ENCODE results near the gene FADS2. TPM values are rescaled to one million over a fixed set of nuclear protein-coding genes. Genes with fewer than 3 reads are reported as not detected.

FADS2 gene
- total RNA-seq, 1 experiment from 2014 or later = 36.3 TPM

- H3K27ac Mint-ChIP-seq (ENCODE audit: unreplicated experiment) = peak overlapping the region; percentile 13
- TF ChIP-seq, protein P1, sequence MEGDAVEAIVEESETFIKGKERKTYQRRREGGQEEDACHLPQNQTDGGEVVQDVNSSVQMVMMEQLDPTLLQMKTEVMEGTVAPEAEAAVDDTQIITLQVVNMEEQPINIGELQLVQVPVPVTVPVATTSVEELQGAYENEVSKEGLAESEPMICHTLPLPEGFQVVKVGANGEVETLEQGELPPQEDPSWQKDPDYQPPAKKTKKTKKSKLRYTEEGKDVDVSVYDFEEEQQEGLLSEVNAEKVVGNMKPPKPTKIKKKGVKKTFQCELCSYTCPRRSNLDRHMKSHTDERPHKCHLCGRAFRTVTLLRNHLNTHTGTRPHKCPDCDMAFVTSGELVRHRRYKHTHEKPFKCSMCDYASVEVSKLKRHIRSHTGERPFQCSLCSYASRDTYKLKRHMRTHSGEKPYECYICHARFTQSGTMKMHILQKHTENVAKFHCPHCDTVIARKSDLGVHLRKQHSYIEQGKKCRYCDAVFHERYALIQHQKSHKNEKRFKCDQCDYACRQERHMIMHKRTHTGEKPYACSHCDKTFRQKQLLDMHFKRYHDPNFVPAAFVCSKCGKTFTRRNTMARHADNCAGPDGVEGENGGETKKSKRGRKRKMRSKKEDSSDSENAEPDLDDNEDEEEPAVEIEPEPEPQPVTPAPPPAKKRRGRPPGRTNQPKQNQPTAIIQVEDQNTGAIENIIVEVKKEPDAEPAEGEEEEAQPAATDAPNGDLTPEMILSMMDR (IDR thresholded peaks at IDR 0.05; ENCODE audit: insufficient read depth in 1 of 2, low read depth in 1 of 2, low read length in 1 of 2, severe bottlenecking in 1 of 2, unreplicated experiment in 1 of 2) = peak; percentile 54 to 93
- H3K4me1 Mint-ChIP-seq (ENCODE audit: low read depth, unreplicated experiment) = peaks cover 8% of the 10 kb centered on the region
- intact Hi-C loops (cut with micrococcal nuclease; ENCODE audit: unreplicated experiment) = loop anchor here (1.0 kb wide), 1 partner anchor 41 kb away; no protein-coding TSS in a partner anchor
- H3K36me3 ChIP-seq (ENCODE audit: control insufficient read depth, insufficient read depth, low read length) = peaks cover 10% of the 10 kb centered on the region
- H3K9me3 ChIP-seq = no peaks in the 10 kb centered on the region
- ChIA-PET POLR2A (interaction anchor here (1.0 to 1.1 kb wide), 2 partner anchors 40 to 121 kb away, joined by 3 read pairs; no protein-coding TSS in a partner anchor), CTCF (interaction anchor here (0.5 to 3.4 kb wide), 17 partner anchors 9 to 311 kb away, joined by 3 to 78 read pairs (median 6); no protein-coding TSS in a partner anchor)
- no TSS peak for BruUV-seq (replicated peaks)
- H3K9me3 Mint-ChIP-seq (ENCODE audit: unreplicated experiment) = no peaks in the 10 kb centered on the region
- peak; percentile 77 to 78 for DNase-seq
- H3K4me3 ChIP-seq (ENCODE audit: low read depth, low read length) = no peak overlapping the region
- no peak overlapping the region for H3K4me3 Mint-ChIP-seq (ENCODE audit: unreplicated experiment)
- H3K4me1 ChIP-seq = no peaks in the 10 kb centered on the region
- H3K27me3 Mint-ChIP-seq (ENCODE audit: insufficient read depth, unreplicated experiment) = no peaks in the 10 kb centered on the region
- peaks cover 87% of the 10 kb centered on the region for H3K36me3 Mint-ChIP-seq (ENCODE audit: insufficient read depth, unreplicated experiment)
- H3K27me3 ChIP-seq (replicated peaks; ENCODE audit: control insufficient read depth, insufficient read depth, low read length) = no peaks in the 10 kb centered on the region
Observed at GRCh38 chr11:61787928-61788491, 40.1 kb upstream of the FADS2 start.

DNA sequence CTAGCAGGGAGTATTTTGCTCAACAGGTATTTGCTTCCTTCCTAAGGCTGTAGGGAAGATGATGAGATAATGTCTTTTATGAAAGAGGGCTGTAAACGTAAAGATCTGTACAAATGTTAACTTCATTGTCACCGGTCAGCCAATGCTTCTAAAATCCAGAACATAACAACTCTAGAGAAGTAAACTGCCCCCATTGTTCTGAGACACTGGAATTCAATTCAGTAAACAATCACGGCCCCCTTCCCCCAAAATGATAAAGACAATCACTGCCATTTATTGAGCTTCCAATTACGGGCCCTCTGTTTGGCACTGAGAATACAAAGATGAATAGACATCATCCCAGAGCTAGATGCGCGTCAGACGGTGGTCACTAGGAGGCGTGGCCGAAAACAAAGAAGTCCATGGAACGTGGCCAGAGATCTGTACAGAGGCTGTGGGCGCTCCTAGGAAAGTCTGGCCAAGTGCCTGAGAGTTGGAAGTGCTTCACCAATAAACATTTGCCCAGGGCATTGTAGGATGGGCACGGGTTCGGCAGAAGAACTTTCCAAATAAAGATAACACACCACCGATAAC, 36.3 kb upstream of the FADS2 start:
- Mint-ChIP-seq H3K27ac (ENCODE audit: unreplicated experiment) (peak overlapping the region; percentile 100), H3K36me3 (ENCODE audit: insufficient read depth, unreplicated experiment) (peaks cover 82% of the 10 kb centered on the region), H3K4me3 (ENCODE audit: unreplicated experiment) (peak overlapping the region; percentile 96), H3K27me3 (ENCODE audit: insufficient read depth, unreplicated experiment) (no peaks in the 10 kb centered on the region), H3K4me1 (ENCODE audit: low read depth, unreplicated experiment) (peaks cover 21% of the 10 kb centered on the region), H3K9me3 (ENCODE audit: unreplicated experiment) (no peaks in the 10 kb centered on the region)
- intact Hi-C loops (cut with micrococcal nuclease; ENCODE audit: unreplicated experiment) = loop anchor here (1.0 kb wide), 2 partner anchors 35 to 155 kb away; no protein-coding TSS in a partner anchor
- no peaks in the 10 kb centered on the region for H3K27me3 ChIP-seq (replicated peaks; ENCODE audit: control insufficient read depth, insufficient read depth, low read length)
- CTCF ChIA-PET = interaction anchor here (0.5 to 2.5 kb wide), 9 partner anchors 10 to 353 kb away, joined by 3 to 24 read pairs (median 5); no protein-coding TSS in a partner anchor
- peaks cover 8% of the 10 kb centered on the region for H3K36me3 ChIP-seq (ENCODE audit: control insufficient read depth, insufficient read depth, low read length)
- DNase-seq = peak; percentile 74 to 75
- POLR2A ChIA-PET = interaction anchor here (0.6 to 2.6 kb wide), 8 partner anchors 9 to 332 kb away, joined by 3 to 60 read pairs (median 4); partner anchors contain the start of genes FADS1 and INCENP
- TF ChIP-seq, protein P1 (IDR thresholded peaks at IDR 0.05; ENCODE audit: insufficient read depth in 1 of 2, low read depth in 1 of 2, low read length in 1 of 2, severe bottlenecking in 1 of 2, unreplicated experiment in 1 of 2) = peak in 1 of 2 experiments; percentile 10
- H3K4me3 ChIP-seq (ENCODE audit: low read depth, low read length) = peak overlapping the region; percentile 54
- H3K9me3 ChIP-seq = no peaks in the 10 kb centered on the region
- TSS peak; percentile 86 for BruUV-seq (replicated peaks)
- peaks cover 5% of the 10 kb centered on the region; the same call in 1 of the 2 replicates for H3K4me1 ChIP-seq

DNA sequence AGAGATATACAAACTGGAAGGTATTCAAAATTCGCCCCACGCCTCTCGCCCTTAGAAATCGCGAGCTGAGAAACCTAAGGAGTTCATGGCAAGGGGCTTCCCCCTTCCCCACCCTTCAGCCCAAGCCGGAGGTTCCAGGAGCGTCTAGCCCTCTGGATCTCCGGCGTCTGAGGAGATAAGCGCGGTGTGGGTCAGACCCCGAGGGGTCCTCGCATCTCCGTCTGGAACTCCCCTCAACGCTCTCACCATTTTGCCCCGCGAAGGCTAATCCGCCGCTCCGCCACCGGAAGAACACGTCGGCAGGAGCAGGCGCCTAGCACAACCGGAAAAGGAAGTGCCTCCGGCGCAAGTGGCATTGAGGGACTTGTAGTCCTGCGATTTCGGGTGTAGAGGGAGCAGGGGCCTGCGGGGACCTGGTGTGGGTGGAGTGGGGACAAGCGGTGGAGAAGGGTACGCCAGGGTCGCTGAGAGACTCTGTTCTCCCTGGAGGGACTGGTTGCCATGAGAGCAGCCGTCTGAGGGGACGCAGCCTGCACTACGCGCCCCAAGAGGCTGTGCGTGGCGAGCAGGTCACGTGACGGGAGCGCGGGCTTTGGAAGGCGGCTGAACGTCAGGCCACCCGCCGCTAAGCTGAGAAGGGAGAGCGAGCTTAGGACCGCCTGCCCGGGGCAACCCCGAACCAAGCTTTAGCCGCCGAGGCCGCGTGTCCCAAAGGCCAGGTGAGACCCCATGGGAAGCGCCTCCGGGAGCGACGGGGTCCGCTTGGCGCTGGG, 35.6 kb upstream of the FADS2 start, which contains the start of the genes FEN1 and TMEM258:
FEN1 (plus strand) TSS at position 602 of the 773 bp plus-strand sequence. CDS start 2,451 bp downstream, outside the sequence.
TMEM258 (minus strand) TSS at position 290 of the 773 bp plus-strand sequence; CDS start at position 249, 41 bp downstream.
- Histone ChIP-seq H3K36me3 (ENCODE audit: control insufficient read depth, insufficient read depth, low read length) (peaks cover 8% of the 10 kb centered on the region), H3K4me1 (peaks cover 5% of the 10 kb centered on the region; the same call in 1 of the 2 replicates), H3K27me3 (replicated peaks; ENCODE audit: control insufficient read depth, insufficient read depth, low read length) (no peaks in the 10 kb centered on the region), H3K9me3 (no peaks in the 10 kb centered on the region), H3K4me3 (ENCODE audit: low read depth, low read length) (peak within 1 kb of the TSS; percentile 54)
- H3K27ac Mint-ChIP-seq (ENCODE audit: unreplicated experiment) = peak within 1 kb of the TSS; percentile 100
- CTCF ChIA-PET = interaction anchor here (0.8 to 2.5 kb wide), 12 partner anchors 23 to 315 kb away, joined by 3 to 24 read pairs (median 6); partner anchors contain the start of gene FADS1
- peak; percentile 90 to 91 for DNase-seq
- intact Hi-C loops (cut with micrococcal nuclease; ENCODE audit: unreplicated experiment) = loop anchor here (1.0 kb wide), 2 partner anchors 35 to 155 kb away; no protein-coding TSS in a partner anchor
- H3K27me3 Mint-ChIP-seq (ENCODE audit: insufficient read depth, unreplicated experiment) = no peaks in the 10 kb centered on the region
- H3K4me3 Mint-ChIP-seq (ENCODE audit: unreplicated experiment) = peak within 1 kb of the TSS; percentile 96
- BruUV-seq (replicated peaks) = no TSS peak
- H3K9me3 Mint-ChIP-seq (ENCODE audit: unreplicated experiment) = no peaks in the 10 kb centered on the region
- peaks cover 82% of the 10 kb centered on the region for H3K36me3 Mint-ChIP-seq (ENCODE audit: insufficient read depth, unreplicated experiment)
- peaks cover 21% of the 10 kb centered on the region for H3K4me1 Mint-ChIP-seq (ENCODE audit: low read depth, unreplicated experiment)
- POLR2A ChIA-PET = interaction anchor here (0.5 to 2.6 kb wide), 13 partner anchors 8 to 331 kb away, joined by 3 to 60 read pairs (median 4); partner anchors contain the start of genes FADS1 and INCENP
- TF ChIP-seq, protein P1 (IDR thresholded peaks at IDR 0.05; ENCODE audit: insufficient read depth in 1 of 2, low read depth in 1 of 2, low read length in 1 of 2, severe bottlenecking in 1 of 2, unreplicated experiment in 1 of 2) = no peak

All from Caco-2 (cell line).